ENCODE data around the gene PLA2G4C.
"Not testable (repeated sequence)": the region's sequence is repeated elsewhere in the genome, so short reads cannot be mapped to it uniquely, and the experiment has no call there.

Gene PLA2G4C

GRCh38 chr19:48085904-48086864 is 24.4 kb downstream of the PLA2G4C start:
- Histone ChIP-seq H3K27ac (ENCODE audit: low read depth, low read length) (no peak overlapping the region), H3K9ac (ENCODE audit: low read length) (no peak overlapping the region), H2AFZ (ENCODE audit: low read depth, low read length, severe bottlenecking) (no peak overlapping the region), H3K4me2 (ENCODE audit: low read depth, low read length, poor library complexity, severe bottlenecking) (no peak overlapping the region), H3K27me3 (ENCODE audit: low read length) (no peaks in the 10 kb centered on the region), H3K36me3 (ENCODE audit: low read length) (no peaks in the 10 kb centered on the region), H3K4me3 (ENCODE audit: insufficient read depth, low read length, poor library complexity, severe bottlenecking) (no peak overlapping the region), H3K79me2 (ENCODE audit: insufficient read depth, low read length) (no peaks in the 10 kb centered on the region), H3K9me3 (ENCODE audit: insufficient read depth, low read length) (no peaks in the 10 kb centered on the region), H4K20me1 (ENCODE audit: low read depth, low read length) (no peaks in the 10 kb centered on the region), H3F3A (ENCODE audit: insufficient read depth) (no peaks in the 10 kb centered on the region), H3K9me2 (replicated peaks; ENCODE audit: insufficient read depth, low read length) (no peaks in the 10 kb centered on the region)
- TF ChIP-seq EZH2phosphoT487 (conservative IDR thresholded peaks at IDR 0.05; ENCODE audit: low read length): no peak
- TF ChIP-seq CTCF (IDR thresholded peaks at IDR 0.05; ENCODE audit: insufficient read depth, low read length, poor library complexity, severe bottlenecking): peak; percentile 24

GRCh38 chr19:48085076-48085475 is 25.5 kb downstream of the PLA2G4C start:
- Histone ChIP-seq H2AFZ (ENCODE audit: low read depth, low read length, severe bottlenecking) (no peak overlapping the region), H3K9ac (ENCODE audit: low read length) (no peak overlapping the region), H3F3A (ENCODE audit: insufficient read depth) (no peaks in the 10 kb centered on the region), H3K27ac (ENCODE audit: low read depth, low read length) (no peak overlapping the region), H4K20me1 (ENCODE audit: low read depth, low read length) (no peaks in the 10 kb centered on the region), H3K4me2 (ENCODE audit: low read depth, low read length, poor library complexity, severe bottlenecking) (no peak overlapping the region), H3K79me2 (ENCODE audit: insufficient read depth, low read length) (no peaks in the 10 kb centered on the region), H3K27me3 (ENCODE audit: low read length) (no peaks in the 10 kb centered on the region), H3K4me3 (ENCODE audit: insufficient read depth, low read length, poor library complexity, severe bottlenecking) (no peak overlapping the region), H3K9me2 (replicated peaks; ENCODE audit: insufficient read depth, low read length) (no peaks in the 10 kb centered on the region), H3K9me3 (ENCODE audit: insufficient read depth, low read length) (no peaks in the 10 kb centered on the region), H3K36me3 (ENCODE audit: low read length) (no peaks in the 10 kb centered on the region)
- no peak for TF ChIP-seq EZH2phosphoT487 (conservative IDR thresholded peaks at IDR 0.05; ENCODE audit: low read length)
- TF ChIP-seq CTCF (IDR thresholded peaks at IDR 0.05; ENCODE audit: insufficient read depth, low read length, poor library complexity, severe bottlenecking): no peak

DNA sequence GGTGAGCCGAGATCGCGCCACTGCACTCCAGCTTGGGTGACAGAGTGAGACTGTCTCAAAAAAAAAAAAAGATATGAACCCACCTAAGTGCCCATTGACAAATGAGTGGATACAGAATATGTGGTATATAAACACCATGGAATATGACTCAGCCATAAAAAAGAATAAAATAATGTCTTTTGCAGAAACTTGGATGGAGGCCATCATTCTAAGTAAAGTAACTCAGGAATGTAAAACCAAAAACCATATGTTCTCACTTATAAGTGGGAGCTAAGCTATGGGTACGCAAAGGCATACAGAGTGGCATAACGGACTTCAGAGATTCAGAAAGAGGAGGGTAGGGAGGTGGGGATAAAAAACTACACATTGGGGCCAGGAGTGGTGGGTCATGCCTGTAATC is 29.5 kb downstream of the PLA2G4C start:
- H2AFZ ChIP-seq (ENCODE audit: low read depth, low read length, severe bottlenecking): no peak overlapping the region
- H3K4me2 ChIP-seq (ENCODE audit: low read depth, low read length, poor library complexity, severe bottlenecking): no peak overlapping the region
- H3K27me3 ChIP-seq (ENCODE audit: low read length): no peaks in the 10 kb centered on the region
- H3K9me2 ChIP-seq (replicated peaks; ENCODE audit: insufficient read depth, low read length): no peaks in the 10 kb centered on the region
- H3K36me3 ChIP-seq (ENCODE audit: low read length): no peaks in the 10 kb centered on the region
- TF ChIP-seq CTCF (IDR thresholded peaks at IDR 0.05; ENCODE audit: insufficient read depth, low read length, poor library complexity, severe bottlenecking): no peak
- TF ChIP-seq EZH2phosphoT487 (conservative IDR thresholded peaks at IDR 0.05; ENCODE audit: low read length): no peak
- H3K9ac ChIP-seq (ENCODE audit: low read length): no peak overlapping the region
- no peaks in the 10 kb centered on the region for H4K20me1 ChIP-seq (ENCODE audit: low read depth, low read length)
- no peaks in the 10 kb centered on the region for H3K79me2 ChIP-seq (ENCODE audit: insufficient read depth, low read length)
- H3K4me3 ChIP-seq (ENCODE audit: insufficient read depth, low read length, poor library complexity, severe bottlenecking): no peak overlapping the region
- no peaks in the 10 kb centered on the region for H3K9me3 ChIP-seq (ENCODE audit: insufficient read depth, low read length)
- no peaks in the 10 kb centered on the region for H3F3A ChIP-seq (ENCODE audit: insufficient read depth)
- no peak overlapping the region for H3K27ac ChIP-seq (ENCODE audit: low read depth, low read length)

- not testable (repeated sequence) for H3K9me2 ChIP-seq (replicated peaks; ENCODE audit: insufficient read depth, low read length); H4K20me1 ChIP-seq (ENCODE audit: low read depth, low read length); H3K9me3 ChIP-seq (ENCODE audit: insufficient read depth, low read length); H3K27me3 ChIP-seq (ENCODE audit: low read length); H3K36me3 ChIP-seq (ENCODE audit: low read length); H3K79me2 ChIP-seq (ENCODE audit: insufficient read depth, low read length); H3K4me3 ChIP-seq (ENCODE audit: insufficient read depth, low read length, poor library complexity, severe bottlenecking); H3F3A ChIP-seq (ENCODE audit: insufficient read depth); H3K27ac ChIP-seq (ENCODE audit: low read depth, low read length); H2AFZ ChIP-seq (ENCODE audit: low read depth, low read length, severe bottlenecking); H3K9ac ChIP-seq (ENCODE audit: low read length); H3K4me2 ChIP-seq (ENCODE audit: low read depth, low read length, poor library complexity, severe bottlenecking)
These were observed 40.3 kb downstream of the PLA2G4C start for GRCh38 chr19:48070177-48070769.
